Head of caudate nucleus (tissue), 42 donors: ENCODE measurements around the gene CFAP251.
A peak's percentile ranks its signal among the peaks of the same experiment; 100 is the strongest.
"Not testable (repeated sequence)": the region's sequence is repeated elsewhere in the genome, so short reads cannot be mapped to it uniquely, and the experiment has no call there.

Source experiments
- DNase-seq, 42 donors: peaks; one replicate each; pipeline versions ENCODE4 v3.0.0 to v3.0.0-alpha.2; 2020 to 2021; ENCODE audit warnings: mixed read lengths in 7 of 42
- intact Hi-C: fragments of 100-400 bp; cut with DNase I; formaldehyde crosslinking; loops from one replicate; pipeline ENCODE4 v1.15.0; 2022

Gene CFAP251

GRCh38 chr12:121894633-121895032 is 23.8 kb upstream of the CFAP251 start:
- intact Hi-C loops = no loop called here
- DNase-seq = no peak

- no peak for DNase-seq
- intact Hi-C loops = no loop called here
Observed at GRCh38 chr12:121898287-121898686, 20.1 kb upstream of the CFAP251 start.

- DNase-seq = no peak
- intact Hi-C loops = no loop called here
Observed at GRCh38 chr12:121899590-121899989, 18.8 kb upstream of the CFAP251 start.

- DNase-seq = peak in 1 of 42 donors; percentile 38
- intact Hi-C loops = no loop called here
Observed at GRCh38 chr12:121903202-121903601, 15.2 kb upstream of the CFAP251 start.

- intact Hi-C loops = no loop called here
- no peak for DNase-seq
Observed at GRCh38 chr12:121905746-121906145, 12.6 kb upstream of the CFAP251 start.

GRCh38 chr12:121908702-121909101 is 9.7 kb upstream of the CFAP251 start:
- DNase-seq = no peak
- intact Hi-C loops = no loop called here

GRCh38 chr12:121911824-121912585 is 6.4 kb upstream of the CFAP251 start:
- intact Hi-C loops = loop anchor here (10.0 kb wide), 1 partner anchor 113 kb away; the partner anchor contains the start of gene BCL7A

GRCh38 chr12:121915841-121916321 is 2.5 kb upstream of the CFAP251 start:
- intact Hi-C loops = loop anchor here (10.0 kb wide), 1 partner anchor 109 kb away; the partner anchor contains the start of gene BCL7A
- DNase-seq = no peak

More at GRCh38 chr12:121911824-121912585, 6.4 kb upstream of the CFAP251 start:
- DNase-seq = no peak

GRCh38 chr12:121916719-121917118 is 1.7 kb upstream of the CFAP251 start:
- intact Hi-C loops = loop anchor here (10.0 kb wide), 1 partner anchor 108 kb away; the partner anchor contains the start of gene BCL7A
- DNase-seq = peak in 8 of 42 donors; percentile 10 to 52 (median 23)

GRCh38 chr12:121918679-121919038 is 267 bp downstream of the CFAP251 start:
- intact Hi-C loops = loop anchor here (10.0 kb wide), 1 partner anchor 106 kb away; the partner anchor contains the start of gene BCL7A
- peak in 24 of 42 donors; percentile 4 to 53 (median 22) for DNase-seq

GRCh38 chr12:121921066-121921465 is 2.7 kb downstream of the CFAP251 start:
- no peak for DNase-seq
- intact Hi-C loops = no loop called here

- intact Hi-C loops = no loop called here
- DNase-seq = no peak
Observed at GRCh38 chr12:121925358-121925695, 6.9 kb downstream of the CFAP251 start.

- DNase-seq = no peak
Observed at GRCh38 chr12:121926874-121927706, 8.7 kb downstream of the CFAP251 start.

GRCh38 chr12:121927813-121928212 is 9.4 kb downstream of the CFAP251 start:
- DNase-seq = no peak
- intact Hi-C loops = no loop called here

More at GRCh38 chr12:121926874-121927706, 8.7 kb downstream of the CFAP251 start:
- intact Hi-C loops = no loop called here

GRCh38 chr12:121929545-121929944 is 11.2 kb downstream of the CFAP251 start:
- DNase-seq, intact Hi-C loops: not testable (repeated sequence)

GRCh38 chr12:121930862-121931261 is 12.5 kb downstream of the CFAP251 start:
- DNase-seq = no peak
- intact Hi-C loops = no loop called here

GRCh38 chr12:121932176-121932536 is 13.8 kb downstream of the CFAP251 start:
- intact Hi-C loops = no loop called here
- no peak for DNase-seq

GRCh38 chr12:121932914-121933521 is 14.6 kb downstream of the CFAP251 start:
- intact Hi-C loops = no loop called here
- DNase-seq = peak in 10 of 42 donors; percentile 8 to 62 (median 38)

GRCh38 chr12:121933522-121934308 is 15.3 kb downstream of the CFAP251 start:
- intact Hi-C loops = no loop called here
- no peak for DNase-seq
